ENCODE data around the gene EDIL3.

DNA sequence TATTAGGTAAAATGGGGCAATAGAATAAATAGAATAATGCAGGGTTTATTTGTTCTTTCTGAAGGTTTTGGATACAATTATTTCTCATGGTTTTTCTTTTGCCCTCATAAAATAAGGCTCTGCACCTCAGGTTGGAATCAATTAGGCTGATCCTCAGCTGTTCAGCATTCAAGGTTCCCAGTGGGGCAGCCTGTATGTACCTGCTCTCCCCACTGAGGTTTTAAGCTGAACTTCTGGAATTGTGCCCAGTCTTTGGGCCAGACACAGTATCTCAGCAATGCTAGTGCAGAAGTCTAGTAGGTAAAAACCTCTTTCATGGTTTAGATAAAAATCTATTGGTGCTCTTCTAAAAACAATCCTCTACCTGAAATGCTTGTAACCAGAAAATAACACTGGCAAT, 98.0 kb downstream of the EDIL3 start:
- TF ChIP-seq, protein P1, sequence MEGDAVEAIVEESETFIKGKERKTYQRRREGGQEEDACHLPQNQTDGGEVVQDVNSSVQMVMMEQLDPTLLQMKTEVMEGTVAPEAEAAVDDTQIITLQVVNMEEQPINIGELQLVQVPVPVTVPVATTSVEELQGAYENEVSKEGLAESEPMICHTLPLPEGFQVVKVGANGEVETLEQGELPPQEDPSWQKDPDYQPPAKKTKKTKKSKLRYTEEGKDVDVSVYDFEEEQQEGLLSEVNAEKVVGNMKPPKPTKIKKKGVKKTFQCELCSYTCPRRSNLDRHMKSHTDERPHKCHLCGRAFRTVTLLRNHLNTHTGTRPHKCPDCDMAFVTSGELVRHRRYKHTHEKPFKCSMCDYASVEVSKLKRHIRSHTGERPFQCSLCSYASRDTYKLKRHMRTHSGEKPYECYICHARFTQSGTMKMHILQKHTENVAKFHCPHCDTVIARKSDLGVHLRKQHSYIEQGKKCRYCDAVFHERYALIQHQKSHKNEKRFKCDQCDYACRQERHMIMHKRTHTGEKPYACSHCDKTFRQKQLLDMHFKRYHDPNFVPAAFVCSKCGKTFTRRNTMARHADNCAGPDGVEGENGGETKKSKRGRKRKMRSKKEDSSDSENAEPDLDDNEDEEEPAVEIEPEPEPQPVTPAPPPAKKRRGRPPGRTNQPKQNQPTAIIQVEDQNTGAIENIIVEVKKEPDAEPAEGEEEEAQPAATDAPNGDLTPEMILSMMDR (IDR thresholded peaks at IDR 0.05; ENCODE audit: extremely low read depth in 1 of 2, insufficient read depth in 1 of 2, low read depth in 1 of 2, low read length in 2 of 2) = no peak
- TF ChIP-seq POLR2A (IDR thresholded peaks at IDR 0.05; ENCODE audit: low read depth, low read length) (no peak), POLR2AphosphoS5 (IDR thresholded peaks at IDR 0.05; ENCODE audit: insufficient read depth, low read depth, low read length) (no peak), EZH2 (IDR thresholded peaks at IDR 0.05; ENCODE audit: borderline replicate concordance, low read depth, low read length, severe bottlenecking) (no peak)
